Panc1 (cell line): ENCODE data around the gene SLC38A10. TPM values are rescaled to one million over a fixed set of nuclear protein-coding genes. Genes with fewer than 3 reads are reported as not detected.
A peak's percentile ranks its signal among the peaks of the same experiment; 100 is the strongest.

Experiments used
- ATAC-seq: fragments of 200-7000 bp; cut with Tn5 transposase; 2 replicates; pipeline ENCODE4 v1.9.1; 2020; ENCODE audit warnings: mild to moderate bottlenecking, moderate library complexity
- BruUV-seq: library from RNA; stranded (reverse); fragments of 400-500 nt; replicated peaks from 2 replicates; lab custom pipeline; 2021; lab: Mats Ljungman, UMichigan
- CTCF ChIA-PET: fragments of 300-600 bp; sonication (Branson Sonifier 250); formaldehyde crosslinking; loops from one replicate; lab custom pipeline; 2022; ENCODE audit warnings: antibody characterized with exemption; lab: Charles Lee
- POLR2A ChIA-PET: fragments of 300-600 bp; sonication (Branson Sonifier 250); formaldehyde crosslinking; loops from one replicate; lab custom pipeline; 2022; ENCODE audit warnings: antibody characterized with exemption; lab: Charles Lee
- DNase-seq: peaks from one replicate; pipeline ENCODE4 v3.0.0-alpha.2; 2010; ENCODE audit warnings: low read depth, low spot score
- H3K27ac ChIP-seq: 2 replicates; pipeline ENCODE4 v1.5.1; 2011; ENCODE audit warnings: mild to moderate bottlenecking, low read length, inconsistent platforms
- H3K27me3 ChIP-seq: fragments of 200-500 bp; sonication (Bioruptor generic); 2 replicates; pipeline ENCODE4 v1.6.0; 2014; ENCODE audit warnings: low read length, inconsistent platforms; ENCODE audit not compliant: control insufficient read depth, insufficient read depth
- H3K36me3 ChIP-seq: fragments of 200-500 bp; sonication (Bioruptor generic); 2 replicates; pipeline ENCODE4 v1.5.1; 2014; ENCODE audit warnings: inconsistent platforms, mild to moderate bottlenecking, low read length, moderate library complexity; ENCODE audit not compliant: control insufficient read depth, insufficient read depth
- H3K4me1 ChIP-seq: 2 replicates; pipeline ENCODE4 v1.5.1; 2011; ENCODE audit warnings: inconsistent platforms, mild to moderate bottlenecking, low read length, moderate library complexity; ENCODE audit not compliant: control insufficient read depth, insufficient read depth
- H3K4me3 ChIP-seq, 2 experiments: 2 replicates each; pipeline ENCODE4 v1.5.1; 2011 to 2012; ENCODE audit warnings: low read depth in 2 of 2, low read length in 2 of 2, mild to moderate bottlenecking in 2 of 2, inconsistent platforms in 1 of 2, moderate library complexity in 1 of 2
- H3K9me3 ChIP-seq: fragments of 200-500 bp; sonication (Bioruptor generic); 2 replicates; pipeline ENCODE4 v1.5.1; 2014; ENCODE audit warnings: low read depth, mild to moderate bottlenecking, inconsistent platforms, low read length, moderate library complexity; ENCODE audit not compliant: control insufficient read depth, insufficient read depth
- POLR2AphosphoS5 ChIP-seq: IDR thresholded peaks from 2 replicates; pipeline ENCODE4 v1.6.1; 2012; ENCODE audit warnings: mild to moderate bottlenecking, low read depth, low read length, moderate library complexity
- SIN3A ChIP-seq: IDR thresholded peaks from 2 replicates; pipeline ENCODE4 v1.6.1; 2012; ENCODE audit warnings: low read depth, mild to moderate bottlenecking, low read length, moderate library complexity, borderline replicate concordance; ENCODE audit not compliant: insufficient read depth
- TCF7L2 ChIP-seq: IDR thresholded peaks from 2 replicates; pipeline ENCODE4 v1.6.1; 2011; ENCODE audit warnings: mild to moderate bottlenecking, low read depth, low read length, inconsistent platforms
- in situ Hi-C: cut with HindIII; loops from 2 replicates; pipeline ENCODE4 v1.10.0; 2016; ENCODE audit warnings: low sequenced_read_pairs, low pct_unique_long_range_greater_than_20kb
- intact Hi-C: fragments of 100-400 bp; cut with micrococcal nuclease; formaldehyde crosslinking; loops from one replicate; pipeline ENCODE4 v1.10.0; 2022; ENCODE audit not compliant: unreplicated experiment
- total RNA-seq: library from RNA; stranded (reverse); gene quantifications from one replicate; pipeline ENCODE4 v1.2.1, GENCODE V29; 2021; ENCODE audit not compliant: unreplicated experiment
- TF ChIP-seq, protein P1 (sequence below), 2 experiments: IDR thresholded peaks; 2 replicates each; pipeline ENCODE4 v1.6.1; 2011 to 2012; ENCODE audit warnings: low read depth in 2 of 2, control low read depth in 1 of 2, low read length in 1 of 2, mild to moderate bottlenecking in 1 of 2, moderate library complexity in 1 of 2; ENCODE audit not compliant: insufficient read depth in 1 of 2
- TF ChIP-seq, protein P2 (sequence below): fragments of 450-650 bp; IDR thresholded peaks from 2 replicates; pipeline ENCODE4 v1.5.1; 2017; ENCODE audit warnings: mild to moderate bottlenecking

Gene SLC38A10
- total RNA-seq, 1 experiment from 2014 or later: 188 TPM

DNA sequence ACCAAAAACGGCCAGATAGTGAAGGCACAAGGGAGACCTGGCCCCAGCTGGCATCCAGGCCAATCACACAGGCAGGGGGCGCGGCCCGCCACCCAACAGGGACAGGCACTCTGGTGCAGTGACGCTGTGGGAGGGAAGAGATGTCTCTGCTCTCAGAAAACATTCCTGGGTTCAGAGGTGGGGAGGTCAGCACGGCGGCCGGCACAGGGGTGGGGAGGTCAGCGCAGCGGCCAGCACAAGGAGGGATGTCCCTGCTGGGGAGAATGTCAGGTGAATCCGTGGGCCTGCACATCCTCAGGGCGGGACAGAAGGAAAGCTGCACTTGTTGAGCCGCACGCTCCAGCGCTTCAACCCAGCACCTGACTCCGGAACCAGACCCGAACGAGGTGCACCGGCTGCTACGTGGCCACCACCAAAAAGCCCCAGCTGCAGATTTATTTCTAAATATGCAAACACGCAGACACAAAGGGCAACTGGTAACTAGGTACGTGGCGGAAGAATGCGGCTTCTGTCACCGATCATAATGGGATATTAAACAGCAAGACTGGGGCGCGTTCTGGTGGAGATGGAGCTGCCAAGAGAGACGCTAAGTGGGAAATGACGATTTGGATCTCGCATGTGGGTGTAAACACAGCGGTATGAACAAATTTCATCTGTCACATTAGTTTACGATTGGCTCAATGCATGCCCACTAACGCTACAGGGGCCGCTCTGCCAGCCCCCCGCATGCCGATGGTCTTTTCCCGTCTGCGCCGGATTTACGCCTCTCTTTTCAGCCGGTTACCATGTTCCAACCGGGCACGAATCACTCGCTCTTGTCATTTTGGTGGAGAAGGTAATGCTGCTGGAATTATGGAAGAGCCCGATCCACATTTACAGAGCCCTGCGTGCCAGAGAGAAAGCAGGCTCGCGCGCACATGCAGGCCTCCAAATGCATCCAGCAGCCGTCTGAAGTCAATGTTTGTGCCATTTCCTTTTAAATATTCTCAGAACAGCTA is 15.5 kb downstream of the SLC38A10 start:
- ChIA-PET POLR2A (no interaction called here), CTCF (no interaction called here)
- Histone ChIP-seq H3K36me3 (peaks cover 4% of the 10 kb centered on the region; the same call in 1 of the 2 replicates), H3K4me1 (no peaks in the 10 kb centered on the region), H3K4me3 (no peak overlapping the region), H3K9me3 (no peaks in the 10 kb centered on the region), H3K27me3 (no peaks in the 10 kb centered on the region), H3K27ac (no peak overlapping the region)
- no peak for DNase-seq
- intact Hi-C loops (no loop called here), in situ Hi-C loops (no loop called here)
- TF ChIP-seq TCF7L2 (no peak), SIN3A (no peak), POLR2AphosphoS5 (no peak)
- TF ChIP-seq, protein P1, sequence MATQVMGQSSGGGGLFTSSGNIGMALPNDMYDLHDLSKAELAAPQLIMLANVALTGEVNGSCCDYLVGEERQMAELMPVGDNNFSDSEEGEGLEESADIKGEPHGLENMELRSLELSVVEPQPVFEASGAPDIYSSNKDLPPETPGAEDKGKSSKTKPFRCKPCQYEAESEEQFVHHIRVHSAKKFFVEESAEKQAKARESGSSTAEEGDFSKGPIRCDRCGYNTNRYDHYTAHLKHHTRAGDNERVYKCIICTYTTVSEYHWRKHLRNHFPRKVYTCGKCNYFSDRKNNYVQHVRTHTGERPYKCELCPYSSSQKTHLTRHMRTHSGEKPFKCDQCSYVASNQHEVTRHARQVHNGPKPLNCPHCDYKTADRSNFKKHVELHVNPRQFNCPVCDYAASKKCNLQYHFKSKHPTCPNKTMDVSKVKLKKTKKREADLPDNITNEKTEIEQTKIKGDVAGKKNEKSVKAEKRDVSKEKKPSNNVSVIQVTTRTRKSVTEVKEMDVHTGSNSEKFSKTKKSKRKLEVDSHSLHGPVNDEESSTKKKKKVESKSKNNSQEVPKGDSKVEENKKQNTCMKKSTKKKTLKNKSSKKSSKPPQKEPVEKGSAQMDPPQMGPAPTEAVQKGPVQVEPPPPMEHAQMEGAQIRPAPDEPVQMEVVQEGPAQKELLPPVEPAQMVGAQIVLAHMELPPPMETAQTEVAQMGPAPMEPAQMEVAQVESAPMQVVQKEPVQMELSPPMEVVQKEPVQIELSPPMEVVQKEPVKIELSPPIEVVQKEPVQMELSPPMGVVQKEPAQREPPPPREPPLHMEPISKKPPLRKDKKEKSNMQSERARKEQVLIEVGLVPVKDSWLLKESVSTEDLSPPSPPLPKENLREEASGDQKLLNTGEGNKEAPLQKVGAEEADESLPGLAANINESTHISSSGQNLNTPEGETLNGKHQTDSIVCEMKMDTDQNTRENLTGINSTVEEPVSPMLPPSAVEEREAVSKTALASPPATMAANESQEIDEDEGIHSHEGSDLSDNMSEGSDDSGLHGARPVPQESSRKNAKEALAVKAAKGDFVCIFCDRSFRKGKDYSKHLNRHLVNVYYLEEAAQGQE (IDR thresholded peaks at IDR 0.05; ENCODE audit: insufficient read depth in 1 of 2, low read depth in 2 of 2, low read length in 1 of 2): no peak
- TF ChIP-seq, protein P2, sequence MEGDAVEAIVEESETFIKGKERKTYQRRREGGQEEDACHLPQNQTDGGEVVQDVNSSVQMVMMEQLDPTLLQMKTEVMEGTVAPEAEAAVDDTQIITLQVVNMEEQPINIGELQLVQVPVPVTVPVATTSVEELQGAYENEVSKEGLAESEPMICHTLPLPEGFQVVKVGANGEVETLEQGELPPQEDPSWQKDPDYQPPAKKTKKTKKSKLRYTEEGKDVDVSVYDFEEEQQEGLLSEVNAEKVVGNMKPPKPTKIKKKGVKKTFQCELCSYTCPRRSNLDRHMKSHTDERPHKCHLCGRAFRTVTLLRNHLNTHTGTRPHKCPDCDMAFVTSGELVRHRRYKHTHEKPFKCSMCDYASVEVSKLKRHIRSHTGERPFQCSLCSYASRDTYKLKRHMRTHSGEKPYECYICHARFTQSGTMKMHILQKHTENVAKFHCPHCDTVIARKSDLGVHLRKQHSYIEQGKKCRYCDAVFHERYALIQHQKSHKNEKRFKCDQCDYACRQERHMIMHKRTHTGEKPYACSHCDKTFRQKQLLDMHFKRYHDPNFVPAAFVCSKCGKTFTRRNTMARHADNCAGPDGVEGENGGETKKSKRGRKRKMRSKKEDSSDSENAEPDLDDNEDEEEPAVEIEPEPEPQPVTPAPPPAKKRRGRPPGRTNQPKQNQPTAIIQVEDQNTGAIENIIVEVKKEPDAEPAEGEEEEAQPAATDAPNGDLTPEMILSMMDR: no peak
- no peak for ATAC-seq
- BruUV-seq: TSS peak; percentile 62

DNA sequence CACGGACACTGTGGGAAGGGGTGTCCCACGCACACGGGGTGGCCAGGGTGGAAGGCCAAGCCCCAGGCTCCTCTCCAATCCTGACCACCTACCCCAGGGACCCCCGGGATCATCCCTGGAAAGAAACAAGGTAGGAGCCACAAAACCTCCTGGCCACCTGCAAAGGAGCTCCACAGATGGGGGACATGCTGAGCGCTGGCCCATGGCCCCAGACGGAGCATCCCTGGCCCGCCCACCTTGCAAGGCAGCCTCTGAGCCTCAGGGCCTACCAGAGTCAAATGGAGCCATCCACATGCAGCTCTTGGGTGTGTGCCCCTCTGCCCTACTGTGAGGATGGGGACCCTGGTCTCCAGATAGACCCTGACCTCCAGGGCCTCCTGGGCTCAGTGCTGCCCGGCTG is 16.3 kb downstream of the SLC38A10 start:
- TF ChIP-seq, protein P2: no peak
- TF ChIP-seq POLR2AphosphoS5 (no peak), SIN3A (no peak), TCF7L2 (no peak)
- TF ChIP-seq, protein P1 (IDR thresholded peaks at IDR 0.05; ENCODE audit: insufficient read depth in 1 of 2, low read depth in 2 of 2, low read length in 1 of 2): no peak
- DNase-seq: no peak
- H3K27ac ChIP-seq: no peak overlapping the region
- intact Hi-C loops (no loop called here), in situ Hi-C loops (no loop called here)
- no peaks in the 10 kb centered on the region for H3K4me1 ChIP-seq
- no peaks in the 10 kb centered on the region for H3K9me3 ChIP-seq
- no peak overlapping the region for H3K4me3 ChIP-seq
- H3K27me3 ChIP-seq: no peaks in the 10 kb centered on the region
- H3K36me3 ChIP-seq: peaks cover 2% of the 10 kb centered on the region; the same call in 1 of the 2 replicates
- no peak for ATAC-seq
- ChIA-PET POLR2A (no interaction called here), CTCF (no interaction called here)
- no TSS peak for BruUV-seq
